CD4-positive, alpha-beta T cell treated with Interleukin-4 for 4 hours (primary cell): ENCODE data around the gene RHBDL1.

ENCODE experiments used
- DNase-seq: peaks from one replicate; pipeline ENCODE4 v3.0.0-alpha.2; 2020

The RHBDL1 gene

GRCh38 chr16:658679-659571 lies 16.5 kb upstream of the RHBDL1 start:
- DNase-seq: no peak

GRCh38 chr16:659618-660017 lies 15.9 kb upstream of the RHBDL1 start:
- DNase-seq: no peak

DNA sequence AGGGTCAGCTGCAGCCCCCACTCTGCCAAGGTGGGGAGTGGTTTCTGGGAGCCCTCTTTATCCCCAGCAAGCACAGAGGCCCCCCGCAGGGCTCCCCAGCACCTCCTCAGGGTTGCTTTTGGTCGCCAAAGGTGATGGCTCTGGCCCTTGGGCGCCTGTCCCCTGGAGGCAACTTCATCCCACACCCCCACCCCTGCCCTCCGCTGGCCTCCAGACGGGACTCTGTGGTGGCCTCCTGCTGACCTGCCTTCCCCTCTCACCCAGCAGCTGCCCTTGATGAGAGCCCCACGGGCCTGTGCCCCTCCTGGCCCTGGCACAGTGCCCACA lies 15.4 kb upstream of the RHBDL1 start:
- DNase-seq: no peak

- DNase-seq: peak; percentile 41
Observed at GRCh38 chr16:660459-661183, 14.8 kb upstream of the RHBDL1 start.

DNA sequence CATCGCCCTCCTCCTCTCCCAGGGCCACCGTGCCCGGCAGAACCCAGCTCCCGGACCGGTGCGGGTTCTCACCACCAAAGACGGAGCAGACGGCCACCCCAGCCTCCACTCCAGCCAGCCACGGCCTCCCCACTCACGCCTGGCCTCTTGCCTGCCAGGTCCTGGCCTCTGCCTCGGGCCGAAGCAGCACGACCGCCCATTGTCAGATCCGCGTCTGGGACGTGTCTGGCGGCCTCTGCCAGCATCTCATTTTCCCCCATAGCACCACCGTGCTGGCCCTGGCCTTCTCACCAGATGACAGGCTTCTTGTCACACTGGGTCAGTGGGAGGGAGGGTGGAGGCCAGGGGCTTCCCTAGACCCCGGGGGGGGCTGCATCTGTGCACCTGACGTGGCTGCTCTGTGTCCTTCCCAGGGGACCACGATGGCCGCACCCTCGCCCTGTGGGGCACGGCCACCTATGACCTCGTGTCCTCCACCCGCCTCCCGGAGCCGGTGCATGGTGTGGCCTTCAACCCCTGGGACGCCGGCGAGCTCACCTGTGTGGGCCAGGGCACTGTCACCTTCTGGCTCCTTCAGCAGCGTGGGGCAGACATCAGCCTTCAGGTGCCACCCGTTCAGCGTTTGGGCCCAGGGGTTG lies 14.2 kb upstream of the RHBDL1 start:
- DNase-seq: no peak

- no peak for DNase-seq
Observed at GRCh38 chr16:662095-662494, 13.4 kb upstream of the RHBDL1 start.

DNA sequence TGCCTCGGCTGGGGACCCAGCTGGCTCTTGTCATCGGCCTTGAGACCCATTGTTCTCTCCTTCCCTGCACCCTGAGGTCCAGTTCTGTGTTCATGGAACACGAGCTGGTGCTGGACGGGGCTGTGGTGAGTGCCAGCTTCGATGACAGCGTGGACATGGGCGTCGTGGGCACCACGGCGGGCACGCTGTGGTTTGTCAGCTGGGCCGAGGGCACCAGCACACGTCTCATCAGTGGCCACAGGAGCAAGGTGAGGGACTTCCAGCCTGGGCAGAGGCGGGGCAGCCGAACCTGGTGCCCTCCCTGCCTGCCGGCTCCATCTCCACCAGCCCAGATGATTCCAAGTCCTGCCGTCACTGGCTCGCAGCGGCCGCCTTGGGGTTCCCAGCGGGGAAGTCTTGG lies 12.9 kb upstream of the RHBDL1 start:
- no peak for DNase-seq

DNA sequence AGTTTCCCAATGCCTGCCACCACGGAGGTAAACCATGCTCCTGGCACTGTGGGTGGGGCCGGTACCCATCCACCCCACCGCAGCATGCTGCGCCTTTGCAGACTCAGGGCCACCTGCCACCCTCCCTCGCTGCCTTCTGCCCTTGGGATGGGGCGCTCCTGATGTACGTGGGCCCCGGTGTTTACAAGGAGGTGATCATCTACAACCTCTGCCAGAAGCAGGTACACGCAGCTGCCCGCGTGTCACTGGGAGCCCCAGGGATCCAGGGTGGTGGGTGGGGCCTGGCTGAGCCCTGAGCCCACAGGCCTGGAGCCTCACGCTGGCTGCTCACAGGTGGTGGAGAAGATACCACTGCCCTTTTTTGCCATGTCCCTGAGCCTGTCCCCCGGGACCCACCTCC lies 8.9 kb upstream of the RHBDL1 start:
- no peak for DNase-seq

DNA sequence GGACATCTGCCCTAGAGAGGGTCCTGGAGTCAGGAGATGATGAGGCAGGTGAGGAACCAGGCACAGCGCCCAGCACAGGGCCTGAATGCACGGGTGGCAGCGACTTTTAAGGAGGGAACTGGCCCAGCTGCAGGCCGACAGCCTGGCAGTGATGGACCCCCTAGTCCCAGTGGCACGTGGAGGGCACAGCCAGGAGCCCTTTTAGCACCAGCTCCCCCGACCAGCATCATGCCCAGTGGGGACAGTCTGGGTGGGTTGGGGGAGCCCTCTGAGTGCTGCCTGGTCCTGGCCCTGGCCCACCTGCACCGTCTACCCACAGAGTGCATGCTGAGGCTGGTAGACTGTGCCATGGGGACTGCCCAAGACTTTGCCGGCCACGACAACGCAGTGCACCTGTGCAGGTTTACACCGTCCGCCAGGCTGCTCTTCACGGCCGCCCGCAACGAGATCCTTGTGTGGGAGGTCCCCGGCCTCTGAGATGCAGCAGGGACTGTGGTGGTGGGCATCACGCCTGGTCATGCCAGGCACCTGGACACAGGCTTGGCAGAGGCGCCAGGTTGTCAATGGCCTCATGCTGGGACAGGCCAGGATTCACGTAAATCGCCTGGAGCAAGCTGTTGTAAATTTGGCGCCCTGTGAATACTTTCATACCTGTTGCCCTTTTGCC lies 8.2 kb upstream of the RHBDL1 start:
- no peak for DNase-seq

DNA sequence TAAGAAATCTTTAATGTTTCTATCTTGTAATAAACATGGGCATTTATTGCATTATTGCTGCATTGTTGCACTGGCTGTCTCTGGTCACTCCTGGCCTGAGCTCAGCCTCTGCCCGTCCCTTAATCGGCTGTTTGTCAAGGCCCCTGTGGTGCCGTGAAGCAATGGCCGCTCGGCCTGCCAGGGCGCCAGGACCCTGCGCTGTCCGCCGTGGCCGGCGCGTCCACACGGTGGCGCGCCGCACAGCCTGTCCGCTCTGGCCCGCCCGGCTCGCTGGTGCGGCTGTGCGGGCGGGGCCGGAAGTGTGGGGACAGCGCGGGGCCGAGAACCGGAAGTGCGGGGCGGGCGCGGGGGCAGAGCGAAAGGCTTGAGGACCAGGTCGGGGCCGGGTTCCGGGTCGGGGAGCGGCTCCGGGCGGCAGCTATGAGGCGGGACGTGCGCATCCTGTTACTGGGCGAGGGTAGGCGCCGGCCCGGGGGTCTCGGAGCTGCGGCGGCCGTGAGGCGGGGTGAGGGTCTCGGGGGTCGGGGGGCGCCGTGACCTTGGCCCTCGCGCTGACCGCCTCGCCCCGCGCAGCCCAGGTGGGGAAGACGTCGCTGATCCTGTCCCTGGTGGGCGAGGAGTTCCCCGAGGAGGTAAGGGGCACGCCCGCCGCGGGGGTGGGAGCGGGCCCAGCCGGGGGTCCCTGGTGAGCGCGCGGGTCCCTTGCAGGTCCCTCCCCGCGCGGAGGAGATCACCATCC lies 7.5 kb upstream of the RHBDL1 start, which contains the start of gene RHOT2:
RHOT2 (plus strand) TSS at position 353 of the 739 bp plus-strand sequence; CDS start at position 421, 68 bp downstream.
- peak; percentile 91 for DNase-seq

DNA sequence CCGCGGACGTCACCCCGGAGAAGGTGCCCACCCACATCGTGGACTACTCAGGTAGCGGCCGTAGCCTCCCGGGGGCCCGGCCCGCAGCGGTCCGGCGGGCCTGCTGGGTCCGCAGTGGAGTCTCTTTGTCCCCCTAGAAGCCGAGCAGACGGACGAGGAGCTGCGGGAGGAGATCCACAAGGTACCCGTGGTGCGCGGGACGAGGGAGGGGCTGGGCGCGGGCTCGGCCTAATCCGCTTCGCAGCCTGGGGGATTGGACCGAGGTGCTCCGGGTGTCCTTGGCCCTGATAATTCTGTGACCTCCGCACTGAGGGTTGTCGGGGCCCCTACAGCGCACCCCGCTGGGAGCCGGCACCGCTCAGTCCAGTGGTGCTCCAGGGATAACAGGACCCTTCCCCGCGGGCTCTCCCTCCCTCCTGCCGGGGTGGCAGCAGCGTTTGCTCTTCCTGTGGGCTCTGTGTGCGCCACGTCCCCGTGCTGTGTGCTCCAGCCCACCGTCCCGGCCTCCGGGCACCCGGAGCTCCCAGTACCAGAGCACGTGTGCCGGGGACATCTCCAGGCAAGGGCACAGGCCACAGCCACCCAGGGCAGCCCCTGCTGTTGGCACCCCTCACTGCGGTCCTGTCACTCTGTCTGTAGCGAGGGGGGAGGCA lies 6.8 kb upstream of the RHBDL1 start:
- DNase-seq: no peak

DNA sequence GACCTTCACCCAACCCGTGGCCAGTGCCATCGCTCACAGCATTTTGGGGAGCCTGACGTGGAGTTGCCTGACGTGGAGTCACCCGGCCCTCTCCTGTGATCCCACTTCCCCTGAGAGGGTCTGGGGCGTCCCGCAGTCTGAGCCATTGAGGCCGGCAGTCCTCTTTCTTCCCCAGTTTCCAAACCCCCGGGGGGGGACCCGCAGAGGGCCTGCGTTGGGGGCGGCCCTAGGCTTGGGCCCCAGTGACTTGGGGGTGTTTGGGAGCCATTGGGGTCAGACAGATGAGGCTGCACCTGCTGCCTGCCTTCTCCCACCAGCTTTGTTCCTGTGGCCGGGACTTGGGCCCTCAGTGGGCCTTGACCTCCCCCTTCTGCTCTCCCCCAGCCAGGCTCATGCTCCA lies 5.8 kb upstream of the RHBDL1 start:
- no peak for DNase-seq

GRCh38 chr16:670485-671352 lies 4.8 kb upstream of the RHBDL1 start:
- DNase-seq: no peak

- no peak for DNase-seq
Observed at GRCh38 chr16:671353-672131, 3.9 kb upstream of the RHBDL1 start.

- DNase-seq: no peak
Observed at GRCh38 chr16:672371-672770, 3.1 kb upstream of the RHBDL1 start.

DNA sequence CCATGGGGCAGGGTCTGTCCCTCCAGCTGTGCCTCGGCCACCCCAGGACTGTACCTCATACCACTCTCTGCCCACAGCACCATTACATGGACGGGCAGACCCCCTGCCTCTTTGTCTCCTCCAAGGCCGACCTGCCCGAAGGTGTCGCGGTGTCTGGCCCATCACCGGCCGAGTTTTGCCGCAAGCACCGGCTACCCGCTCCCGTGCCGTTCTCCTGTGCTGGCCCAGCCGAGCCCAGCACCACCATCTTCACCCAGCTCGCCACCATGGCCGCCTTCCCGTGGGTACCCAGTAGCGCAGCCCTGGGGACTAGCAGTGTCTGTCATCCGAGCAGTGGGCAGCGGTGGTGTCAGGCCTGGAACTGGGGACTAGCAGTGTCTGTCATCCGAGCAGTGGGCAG lies 2.6 kb upstream of the RHBDL1 start:
- DNase-seq: no peak

GRCh38 chr16:673399-673991 lies 2.0 kb upstream of the RHBDL1 start:
- no peak for DNase-seq

DNA sequence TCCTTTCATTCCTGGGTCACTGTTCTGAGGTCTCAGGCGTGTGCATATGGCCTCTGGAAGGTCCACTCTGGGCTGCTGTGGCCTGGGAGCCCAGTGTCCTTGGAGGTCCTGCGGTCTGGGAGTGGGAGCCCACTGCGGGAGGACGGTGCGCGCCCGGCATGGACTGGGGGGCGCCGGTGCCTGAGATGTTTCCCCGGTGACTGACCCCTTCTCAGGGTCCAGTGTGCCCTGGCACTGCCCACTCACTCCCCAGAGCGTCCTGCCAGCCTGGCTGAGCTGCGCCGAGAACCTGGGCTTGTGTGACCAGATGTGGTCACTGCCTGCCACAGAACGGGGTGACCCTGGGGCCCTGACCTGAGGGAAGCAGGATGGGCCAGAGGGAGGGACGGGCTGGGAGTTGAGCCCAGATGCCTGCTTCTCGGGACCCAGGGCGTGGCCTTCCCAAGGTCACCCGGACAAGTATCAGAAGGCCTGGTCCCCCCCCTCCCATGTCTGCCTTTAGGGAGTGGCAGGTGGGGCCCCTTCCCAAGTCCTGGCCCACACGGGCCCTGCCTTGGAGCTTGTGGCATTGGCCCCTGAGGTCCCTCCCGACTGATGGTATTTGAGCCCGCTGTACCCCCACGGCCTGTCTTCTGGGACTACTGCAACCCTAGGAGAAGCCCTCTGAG lies 1.1 kb upstream of the RHBDL1 start:
- no peak for DNase-seq
